ENCODE measurements around the gene VWDE.

- TF ChIP-seq CTCF (IDR thresholded peaks at IDR 0.05; ENCODE audit: low read depth, low read length) (no peak), EZH2phosphoT487 (IDR thresholded peaks at IDR 0.05; ENCODE audit: low read depth) (no peak)
Measured at GRCh38 chr7:12289996-12290395, 113.7 kb downstream of the VWDE start.

Data from OCI-LY3 (cell line).